Fibroblast of skin of back (primary cell): Measurements from ENCODE around the gene LMX1A.

Source experiments
- DNase-seq: peaks from one replicate; pipeline ENCODE4 v3.0.0-alpha.2; 2013

LMX1A gene

DNA sequence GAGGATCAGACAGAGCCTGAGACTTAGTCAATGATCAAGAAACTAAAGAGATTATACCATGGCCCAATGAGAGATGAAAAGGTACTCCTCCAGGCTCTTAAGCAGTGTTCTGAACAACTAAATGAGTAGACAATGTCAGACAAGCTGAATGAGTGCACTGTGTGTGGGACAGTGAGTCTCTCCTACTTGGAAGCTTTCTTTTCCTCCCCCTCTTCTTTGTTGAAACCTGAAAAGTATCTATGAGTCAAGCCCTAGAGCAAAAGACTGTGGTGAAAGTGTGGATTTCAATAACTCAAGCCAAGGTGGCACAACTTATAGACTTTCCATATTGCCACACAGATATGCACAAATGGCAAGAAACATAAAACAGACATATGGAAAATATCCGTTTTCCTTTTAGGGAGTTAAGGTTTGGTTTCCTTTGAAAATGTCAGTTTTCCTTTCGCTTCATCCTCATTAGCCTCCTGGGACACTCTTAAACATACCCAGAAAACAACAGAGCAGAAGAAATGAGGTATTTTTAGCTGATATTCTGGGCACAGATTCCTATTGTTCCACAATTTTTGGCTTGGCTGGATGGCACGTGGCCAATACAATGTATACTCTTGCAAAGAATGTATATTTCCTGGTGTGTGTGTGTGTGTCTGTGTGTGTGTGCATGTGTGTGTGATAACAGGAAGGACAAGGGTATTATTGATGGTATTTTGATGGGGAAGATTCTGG, 96.6 kb downstream of the LMX1A start:
- no peak for DNase-seq

GRCh38 chr1:165259236-165259635, 97.3 kb downstream of the LMX1A start:
- DNase-seq = no peak

GRCh38 chr1:165257969-165258459, 98.5 kb downstream of the LMX1A start:
- DNase-seq = peak; percentile 45

DNA sequence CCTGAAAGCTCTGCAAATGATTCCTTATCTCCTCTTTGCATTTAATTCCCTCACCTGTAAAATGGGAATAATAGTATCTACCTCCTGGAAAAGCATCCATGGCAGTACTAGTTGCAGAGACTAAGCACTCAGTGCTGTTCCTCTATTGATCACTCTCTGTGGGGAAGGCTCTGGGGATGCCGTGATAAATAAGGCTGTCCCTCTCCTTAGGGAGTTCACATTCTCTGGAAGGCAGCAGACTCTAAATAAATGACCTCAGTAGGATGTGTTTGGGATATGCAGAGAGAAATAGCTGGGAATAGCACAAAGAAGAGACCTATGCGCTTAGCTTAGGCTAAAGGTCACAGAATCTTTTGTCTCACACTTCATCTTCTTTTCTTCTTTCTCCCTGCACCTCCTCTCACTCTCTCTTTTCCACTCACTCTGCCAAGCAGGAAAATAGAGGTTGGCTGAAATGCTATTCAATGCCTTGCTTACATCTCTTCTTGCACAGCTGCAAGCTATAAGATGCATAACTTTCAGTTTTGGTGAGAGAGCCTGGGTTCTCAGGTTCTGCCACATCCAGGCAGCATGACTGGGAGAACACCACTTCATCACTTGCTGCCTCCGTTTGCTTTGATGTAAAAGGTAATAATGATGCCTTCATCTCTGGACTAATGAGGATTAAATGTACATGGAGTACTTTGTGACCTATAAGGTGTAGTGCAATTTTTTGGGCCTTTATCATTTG, 101.5 kb downstream of the LMX1A start:
- DNase-seq = no peak

GRCh38 chr1:165254376-165254775, 102.1 kb downstream of the LMX1A start:
- no peak for DNase-seq

- no peak for DNase-seq
Observed at GRCh38 chr1:165253818-165254254, 102.7 kb downstream of the LMX1A start.

DNA sequence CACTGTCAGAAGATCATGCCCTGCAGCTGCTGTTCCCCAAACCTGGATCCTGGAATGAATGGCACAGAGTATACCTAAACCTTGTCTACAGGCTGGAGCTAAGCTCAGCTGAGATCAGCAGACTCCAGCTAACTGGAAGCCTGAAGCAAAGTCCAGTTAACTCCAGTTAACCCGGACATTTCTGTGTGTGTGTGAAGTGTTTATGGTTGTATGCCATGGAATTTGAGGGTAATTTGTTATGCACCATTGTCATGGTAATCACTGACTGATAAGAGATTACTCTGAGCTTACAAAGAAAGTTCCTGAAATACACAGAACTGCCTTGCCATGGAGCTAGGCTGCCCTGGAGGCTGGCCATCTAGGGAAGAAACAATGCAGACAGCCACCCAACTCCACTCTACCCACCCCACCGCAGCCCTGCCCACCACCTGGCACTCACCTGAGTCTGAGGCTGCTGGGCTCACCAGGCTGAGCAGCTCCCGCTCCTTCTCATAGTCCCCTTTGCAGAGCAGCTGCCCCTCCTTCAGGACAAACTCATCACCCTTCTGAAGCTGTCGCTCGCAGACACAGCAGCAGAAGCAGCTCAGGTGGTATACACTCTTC, 107.4 kb downstream of the LMX1A start:
- DNase-seq = no peak

DNA sequence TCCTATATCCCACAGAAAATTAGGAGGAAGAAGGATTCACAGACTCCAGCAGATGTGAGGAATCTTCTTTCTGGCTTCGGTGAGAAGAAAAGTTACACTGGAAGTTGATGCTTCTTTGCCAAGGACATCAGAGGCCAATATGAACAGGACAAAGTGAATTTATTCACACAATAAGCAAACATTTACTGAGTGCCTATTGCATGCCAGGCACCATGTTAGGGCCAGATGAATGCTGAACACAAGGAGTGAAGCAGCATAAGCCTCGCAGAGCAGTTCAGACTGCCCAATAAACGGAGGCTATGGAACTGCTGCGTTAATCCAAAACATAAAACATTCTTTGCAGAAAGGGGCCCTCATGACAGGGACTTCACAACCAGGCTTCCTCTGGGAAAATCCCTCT, 114.6 kb downstream of the LMX1A start:
- no peak for DNase-seq

GRCh38 chr1:165241321-165241720, 115.2 kb downstream of the LMX1A start:
- DNase-seq = no peak

GRCh38 chr1:165240492-165240891, 116.0 kb downstream of the LMX1A start:
- DNase-seq = no peak

DNA sequence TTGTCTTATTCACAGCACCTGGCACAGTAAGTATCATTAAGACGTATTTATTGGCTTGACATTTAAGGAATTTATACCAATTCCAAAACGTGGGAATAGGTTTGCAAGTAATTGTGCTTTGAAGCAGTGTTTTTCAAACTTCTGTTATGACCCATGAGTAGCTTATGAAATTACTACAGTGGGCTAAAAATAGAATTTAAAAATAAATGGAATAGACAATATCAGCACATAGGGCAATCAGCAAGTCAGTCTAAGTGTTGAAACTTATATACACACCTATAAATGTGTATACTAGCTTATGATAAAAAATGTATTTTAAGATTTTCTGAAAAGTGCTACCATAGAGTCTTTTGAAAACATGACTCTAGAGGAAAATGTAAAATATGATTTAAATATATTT, 116.6 kb downstream of the LMX1A start:
- DNase-seq = no peak

- no peak for DNase-seq
Observed at GRCh38 chr1:165235777-165236291, 120.7 kb downstream of the LMX1A start.

DNA sequence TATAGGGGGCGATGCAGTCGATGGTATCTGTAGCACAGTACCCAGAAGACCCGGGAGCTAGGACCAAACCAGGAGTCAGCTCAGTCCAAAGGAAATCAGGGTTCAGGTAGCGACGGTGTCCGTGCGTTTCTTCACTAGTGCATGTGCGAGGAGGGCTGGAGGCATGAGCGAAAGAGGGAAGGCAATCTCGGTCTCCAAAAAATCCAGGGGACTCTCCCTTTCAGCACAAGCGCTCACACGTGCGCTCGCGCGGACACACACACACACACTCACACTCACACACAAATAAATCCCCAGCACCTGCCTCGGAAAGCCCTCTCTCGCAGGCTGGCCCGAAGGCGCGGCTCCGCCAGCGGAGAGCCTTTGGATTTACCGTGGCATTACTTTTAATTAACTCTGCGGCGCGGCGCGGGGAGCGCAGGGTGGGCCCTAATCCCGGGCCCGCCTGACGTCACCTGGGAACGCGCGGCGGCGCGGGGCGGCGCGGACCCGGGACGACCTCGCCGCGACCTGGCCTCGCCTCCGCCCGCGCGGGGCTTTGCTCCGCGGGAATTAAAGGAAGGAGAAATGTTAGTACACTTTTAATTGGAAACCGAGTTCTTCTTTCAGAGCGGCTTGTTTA, 121.2 kb downstream of the LMX1A start:
- DNase-seq = no peak

DNA sequence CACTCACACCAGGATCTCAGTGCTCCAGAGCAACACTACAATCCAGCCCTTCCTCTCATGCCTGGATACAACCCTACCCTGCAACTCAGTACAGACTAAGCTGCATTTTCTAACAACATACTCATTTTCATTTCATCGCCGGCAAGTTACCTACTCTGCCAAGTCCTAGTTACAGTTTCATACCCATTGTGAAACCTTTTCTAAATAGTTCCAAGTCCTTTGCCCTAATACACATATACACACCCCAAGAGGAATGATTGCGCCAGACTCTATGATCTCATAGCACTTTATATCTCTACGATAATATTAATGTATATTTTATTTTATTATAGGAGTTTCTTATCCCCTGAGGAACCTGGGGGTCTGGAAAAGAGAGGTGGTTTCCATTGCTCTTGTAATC, 122.4 kb downstream of the LMX1A start:
- DNase-seq = no peak

DNA sequence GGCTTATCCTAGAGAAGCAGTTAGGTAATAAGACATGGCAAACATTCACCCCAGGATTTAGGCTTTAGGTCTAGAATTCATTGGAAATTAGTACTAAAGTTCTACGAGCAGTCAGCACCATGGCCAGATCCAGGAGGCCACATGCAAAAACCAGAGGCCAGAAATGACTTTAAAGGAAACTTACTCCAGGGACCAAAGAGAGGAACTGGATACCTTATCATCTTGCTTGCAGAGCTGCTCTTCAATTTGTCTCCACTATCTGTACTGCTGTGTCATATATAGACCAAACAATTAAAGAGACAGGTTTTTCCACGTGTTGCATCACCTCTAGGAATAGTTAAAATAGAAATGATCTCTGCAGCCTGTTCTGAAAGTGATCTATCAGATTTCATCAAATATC, 127.8 kb downstream of the LMX1A start:
- no peak for DNase-seq

- DNase-seq = no peak
Observed at GRCh38 chr1:165228111-165228655, 128.3 kb downstream of the LMX1A start.

- DNase-seq = no peak
Observed at GRCh38 chr1:165226326-165226725, 130.2 kb downstream of the LMX1A start.

DNA sequence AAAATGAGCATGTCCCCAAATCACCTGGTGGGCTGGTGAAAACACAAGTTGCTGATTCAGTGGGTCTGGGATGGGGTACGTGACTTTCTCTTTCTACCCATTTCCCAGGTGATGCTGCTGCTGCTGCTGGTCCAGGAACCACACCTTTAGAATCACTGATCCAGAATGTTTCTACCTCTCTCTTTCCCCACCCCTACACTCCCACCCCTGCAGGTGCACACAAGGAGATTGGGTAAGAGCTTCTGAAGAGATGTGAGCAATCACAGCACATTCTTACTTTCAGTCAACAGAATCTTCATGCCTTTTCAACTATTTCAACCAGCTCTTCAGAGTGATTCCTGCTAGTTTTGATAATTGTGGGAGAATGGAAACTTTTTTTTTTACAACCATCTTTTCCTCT, 130.9 kb downstream of the LMX1A start:
- no peak for DNase-seq

- DNase-seq = no peak
Observed at GRCh38 chr1:165225062-165225461, 131.5 kb downstream of the LMX1A start.

DNA sequence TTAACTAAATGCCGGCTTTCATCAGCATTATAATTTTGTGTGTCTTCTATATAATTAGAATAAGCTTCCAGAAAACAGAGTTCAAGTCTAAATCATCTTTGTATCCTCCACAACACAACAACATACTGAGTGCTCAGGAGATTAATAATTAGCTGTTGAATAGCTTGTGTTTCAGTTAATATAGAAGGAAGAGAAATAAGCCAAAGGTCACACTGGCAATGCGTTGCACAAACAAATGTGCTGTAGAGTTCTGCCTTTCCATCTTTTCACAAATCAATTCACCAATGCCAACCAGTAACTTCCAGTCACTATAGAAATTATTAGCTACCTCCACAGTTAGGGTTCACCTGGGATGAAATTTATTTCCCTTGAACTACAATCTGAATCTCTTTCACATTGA, 132.0 kb downstream of the LMX1A start:
- no peak for DNase-seq

DNA sequence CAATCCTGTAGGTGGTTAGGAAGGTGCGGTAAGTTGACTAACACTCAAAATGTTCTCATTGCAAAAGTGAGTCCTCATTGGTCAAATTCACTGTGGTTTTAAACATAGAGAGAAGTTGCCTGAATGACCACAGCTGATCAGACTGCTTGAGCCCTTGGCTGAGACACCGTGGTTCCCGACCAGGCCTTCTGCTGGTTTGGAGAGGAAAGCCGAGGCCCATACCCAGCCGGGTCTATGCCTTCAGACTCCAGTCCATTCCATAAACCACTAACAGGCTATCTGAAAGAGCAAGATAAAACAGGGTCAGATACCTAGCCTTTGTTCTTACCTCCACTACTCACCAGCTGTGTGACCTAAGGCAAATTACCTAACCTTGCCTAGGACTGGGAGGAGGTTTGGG, 133.9 kb downstream of the LMX1A start:
- no peak for DNase-seq

GRCh38 chr1:165218731-165219130, 137.8 kb downstream of the LMX1A start:
- DNase-seq = no peak

GRCh38 chr1:165217958-165218357, 138.6 kb downstream of the LMX1A start:
- DNase-seq = no peak
